Measurements from ENCODE around the gene VTI1A.

VTI1A gene

GRCh38 chr10:112823007-112823406 lies 376.0 kb downstream of the VTI1A start:
- ChIA-PET POLR2A (no interaction called here), CTCF (no interaction called here)
- no peak overlapping the region for H3K4me3 ChIP-seq (ENCODE audit: low read depth, low read length)
- no peak for DNase-seq (ENCODE audit: low read depth, low spot score)
- TF ChIP-seq CTCF (IDR thresholded peaks at IDR 0.05; ENCODE audit: insufficient read depth, low read length, missing control alignments), result no peak

- no peak overlapping the region for H3K4me3 ChIP-seq (ENCODE audit: low read depth, low read length)
- no peak for DNase-seq (ENCODE audit: low read depth, low spot score)
- CTCF ChIA-PET, result no interaction called here
- POLR2A ChIA-PET, result no interaction called here
- TF ChIP-seq CTCF (IDR thresholded peaks at IDR 0.05; ENCODE audit: insufficient read depth, low read length, missing control alignments), result no peak
Observed at GRCh38 chr10:112823604-112824003, 376.6 kb downstream of the VTI1A start.

- H3K4me3 ChIP-seq (ENCODE audit: low read depth, low read length), result no peak overlapping the region
- no peak for TF ChIP-seq CTCF (IDR thresholded peaks at IDR 0.05; ENCODE audit: insufficient read depth, low read length, missing control alignments)
- no peak for DNase-seq (ENCODE audit: low read depth, low spot score)
- ChIA-PET POLR2A (no interaction called here), CTCF (no interaction called here)
Observed at GRCh38 chr10:112826018-112826697, 379.1 kb downstream of the VTI1A start.

GRCh38 chr10:112827086-112827485 lies 380.1 kb downstream of the VTI1A start:
- no peak for DNase-seq (ENCODE audit: low read depth, low spot score)
- ChIA-PET POLR2A (no interaction called here), CTCF (no interaction called here)
- TF ChIP-seq CTCF (IDR thresholded peaks at IDR 0.05; ENCODE audit: insufficient read depth, low read length, missing control alignments), result no peak
- H3K4me3 ChIP-seq (ENCODE audit: low read depth, low read length), result no peak overlapping the region

GRCh38 chr10:112827951-112828350 lies 380.9 kb downstream of the VTI1A start:
- H3K4me3 ChIP-seq (ENCODE audit: low read depth, low read length), result no peak overlapping the region
- TF ChIP-seq CTCF (IDR thresholded peaks at IDR 0.05; ENCODE audit: insufficient read depth, low read length, missing control alignments), result no peak
- ChIA-PET CTCF (no interaction called here), POLR2A (no interaction called here)
- no peak for DNase-seq (ENCODE audit: low read depth, low spot score)

- H3K4me3 ChIP-seq (ENCODE audit: low read depth, low read length), result no peak overlapping the region
- DNase-seq (ENCODE audit: low read depth, low spot score), result no peak
- ChIA-PET CTCF (no interaction called here), POLR2A (no interaction called here)
- TF ChIP-seq CTCF (IDR thresholded peaks at IDR 0.05; ENCODE audit: insufficient read depth, low read length, missing control alignments), result no peak
Observed at GRCh38 chr10:112831859-112832258, 384.8 kb downstream of the VTI1A start.
